Measurements from ENCODE around the gene SPTB.

DNA sequence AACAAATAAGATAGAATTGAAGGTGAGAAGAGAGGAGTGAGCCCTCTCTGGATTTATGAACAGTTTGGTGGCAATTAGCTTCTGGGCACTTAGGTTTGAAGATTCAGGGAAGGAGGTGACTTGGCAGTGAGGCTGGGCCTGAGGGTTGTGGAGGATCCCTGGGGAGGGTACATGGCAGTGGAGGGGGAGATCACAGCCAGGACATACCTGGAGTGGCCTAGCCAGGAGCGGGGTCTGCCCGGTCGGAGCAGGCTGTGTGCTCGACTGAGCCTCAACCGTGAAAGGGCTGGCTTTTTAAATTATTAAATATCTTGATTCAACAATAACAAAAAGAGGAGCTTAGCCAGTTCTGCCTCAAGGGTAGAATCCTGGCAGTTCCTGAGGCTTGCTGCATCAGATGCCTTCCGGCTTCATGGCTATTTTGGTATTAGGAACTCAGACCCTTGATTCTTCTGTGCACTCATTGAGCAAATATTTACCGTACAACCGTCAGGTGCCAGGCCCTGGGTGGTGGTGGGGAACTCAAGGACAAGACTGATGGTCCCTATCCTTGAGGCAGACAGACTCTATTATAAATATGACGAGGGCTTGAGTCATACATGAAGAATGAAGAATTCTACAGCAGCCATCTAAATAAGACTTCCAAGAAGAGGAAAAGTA, 73.4 kb downstream of the SPTB start:
- TF ChIP-seq, protein P1, sequence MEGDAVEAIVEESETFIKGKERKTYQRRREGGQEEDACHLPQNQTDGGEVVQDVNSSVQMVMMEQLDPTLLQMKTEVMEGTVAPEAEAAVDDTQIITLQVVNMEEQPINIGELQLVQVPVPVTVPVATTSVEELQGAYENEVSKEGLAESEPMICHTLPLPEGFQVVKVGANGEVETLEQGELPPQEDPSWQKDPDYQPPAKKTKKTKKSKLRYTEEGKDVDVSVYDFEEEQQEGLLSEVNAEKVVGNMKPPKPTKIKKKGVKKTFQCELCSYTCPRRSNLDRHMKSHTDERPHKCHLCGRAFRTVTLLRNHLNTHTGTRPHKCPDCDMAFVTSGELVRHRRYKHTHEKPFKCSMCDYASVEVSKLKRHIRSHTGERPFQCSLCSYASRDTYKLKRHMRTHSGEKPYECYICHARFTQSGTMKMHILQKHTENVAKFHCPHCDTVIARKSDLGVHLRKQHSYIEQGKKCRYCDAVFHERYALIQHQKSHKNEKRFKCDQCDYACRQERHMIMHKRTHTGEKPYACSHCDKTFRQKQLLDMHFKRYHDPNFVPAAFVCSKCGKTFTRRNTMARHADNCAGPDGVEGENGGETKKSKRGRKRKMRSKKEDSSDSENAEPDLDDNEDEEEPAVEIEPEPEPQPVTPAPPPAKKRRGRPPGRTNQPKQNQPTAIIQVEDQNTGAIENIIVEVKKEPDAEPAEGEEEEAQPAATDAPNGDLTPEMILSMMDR (IDR thresholded peaks at IDR 0.05; ENCODE audit: low read depth, low read length), result no peak
- no peak for TF ChIP-seq MYC (IDR thresholded peaks at IDR 0.05; ENCODE audit: low read depth, low read length)
- no peak for TF ChIP-seq POLR2A (IDR thresholded peaks at IDR 0.05; ENCODE audit: extremely low read depth, insufficient read length)
